Peyer's patch (tissue), 4 donors: ENCODE measurements around the gene DOCK6.

ENCODE experiments used
- POLR2A ChIP-seq, 2 donors: fragments of 450-650 bp; IDR thresholded peaks; one replicate each; pipeline ENCODE4 v1.5.1; 2017; ENCODE audit warnings: antibody characterized with exemption in 2 of 2, mild to moderate bottlenecking in 2 of 2, moderate library complexity in 2 of 2
- TF ChIP-seq, protein P1 (sequence below), 6 experiments: fragments of 450-650 bp in 4 of 6; fragments of 200-600 bp in 2 of 6; sonication (generic) in 1 of 6; IDR thresholded peaks; one replicate each; pipeline ENCODE4 v1.5.1; 2017 to 2019; ENCODE audit warnings: antibody characterized with exemption in 6 of 6, mild to moderate bottlenecking in 3 of 6, moderate library complexity in 1 of 6

- TF ChIP-seq, protein P1, sequence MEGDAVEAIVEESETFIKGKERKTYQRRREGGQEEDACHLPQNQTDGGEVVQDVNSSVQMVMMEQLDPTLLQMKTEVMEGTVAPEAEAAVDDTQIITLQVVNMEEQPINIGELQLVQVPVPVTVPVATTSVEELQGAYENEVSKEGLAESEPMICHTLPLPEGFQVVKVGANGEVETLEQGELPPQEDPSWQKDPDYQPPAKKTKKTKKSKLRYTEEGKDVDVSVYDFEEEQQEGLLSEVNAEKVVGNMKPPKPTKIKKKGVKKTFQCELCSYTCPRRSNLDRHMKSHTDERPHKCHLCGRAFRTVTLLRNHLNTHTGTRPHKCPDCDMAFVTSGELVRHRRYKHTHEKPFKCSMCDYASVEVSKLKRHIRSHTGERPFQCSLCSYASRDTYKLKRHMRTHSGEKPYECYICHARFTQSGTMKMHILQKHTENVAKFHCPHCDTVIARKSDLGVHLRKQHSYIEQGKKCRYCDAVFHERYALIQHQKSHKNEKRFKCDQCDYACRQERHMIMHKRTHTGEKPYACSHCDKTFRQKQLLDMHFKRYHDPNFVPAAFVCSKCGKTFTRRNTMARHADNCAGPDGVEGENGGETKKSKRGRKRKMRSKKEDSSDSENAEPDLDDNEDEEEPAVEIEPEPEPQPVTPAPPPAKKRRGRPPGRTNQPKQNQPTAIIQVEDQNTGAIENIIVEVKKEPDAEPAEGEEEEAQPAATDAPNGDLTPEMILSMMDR (IDR thresholded peaks at IDR 0.05), result no peak
- TF ChIP-seq POLR2A (IDR thresholded peaks at IDR 0.05), result no peak
Observed at GRCh38 chr19:11201791-11202190, 60.5 kb downstream of the DOCK6 start.
